GM12801 (cell line): Measurements from ENCODE around the gene ST6GALNAC6.

ENCODE experiments used
- CTCF ChIP-seq: IDR thresholded peaks from one replicate; pipeline ENCODE4 v1.5.1; 2011; ENCODE audit warnings: control low read depth; ENCODE audit not compliant: insufficient read length; ENCODE audit errors: extremely low read depth

Gene ST6GALNAC6

GRCh38 chr9:127937388-127938297, 38.2 kb upstream of the ST6GALNAC6 start, which contains the start of gene DPM2:
Gene DPM2, minus strand, starts transcription at chr9:127937854. Its CDS starts 34 bp downstream, at chr9:127937820.
- no peak for TF ChIP-seq CTCF

GRCh38 chr9:127937056-127937387, 37.6 kb upstream of the ST6GALNAC6 start:
- TF ChIP-seq CTCF, result no peak

GRCh38 chr9:127936347-127936852, 37.0 kb upstream of the ST6GALNAC6 start:
- no peak for TF ChIP-seq CTCF

GRCh38 chr9:127935765-127936221, 36.4 kb upstream of the ST6GALNAC6 start:
- no peak for TF ChIP-seq CTCF

GRCh38 chr9:127934986-127935385, 35.6 kb upstream of the ST6GALNAC6 start:
- TF ChIP-seq CTCF, result no peak

- TF ChIP-seq CTCF, result no peak
These were observed 34.8 kb upstream of the ST6GALNAC6 start for GRCh38 chr9:127934248-127934647.

- TF ChIP-seq CTCF, result no peak
These were observed 31.9 kb upstream of the ST6GALNAC6 start for GRCh38 chr9:127931092-127931881.
